Calu3 (cell line): Measurements from ENCODE around the gene MYH6. TPM values are rescaled to one million over a fixed set of nuclear protein-coding genes. Genes with fewer than 3 reads are reported as not detected.

Experiments used
- BruUV-seq: library from RNA; stranded (reverse); fragments of 400-500 nt; replicated peaks from 2 replicates; lab custom pipeline; 2021; lab: Mats Ljungman, UMichigan
- CTCF ChIA-PET: fragments of 300-600 bp; sonication (Branson Sonifier 250); formaldehyde crosslinking; loops from one replicate; lab custom pipeline; 2022; ENCODE audit warnings: antibody characterized with exemption; lab: Charles Lee
- DNase-seq: peaks from one replicate; pipeline ENCODE4 v3.0.0; 2022
- H3K27ac Mint-ChIP-seq: one replicate; pipeline ENCODE4 v1.8.0; 2022; ENCODE audit warnings: mixed read lengths; ENCODE audit not compliant: unreplicated experiment
- H3K27me3 Mint-ChIP-seq: one replicate; pipeline ENCODE4 v1.8.0; 2022; ENCODE audit warnings: mixed read lengths; ENCODE audit not compliant: unreplicated experiment
- H3K36me3 Mint-ChIP-seq: one replicate; pipeline ENCODE4 v1.8.0; 2022; ENCODE audit warnings: mild to moderate bottlenecking, moderate library complexity, mixed read lengths; ENCODE audit not compliant: insufficient read depth, unreplicated experiment
- H3K4me1 Mint-ChIP-seq: one replicate; pipeline ENCODE4 v1.8.0; 2022; ENCODE audit warnings: mild to moderate bottlenecking, low read depth, mixed read lengths; ENCODE audit not compliant: unreplicated experiment
- H3K4me3 Mint-ChIP-seq: one replicate; pipeline ENCODE4 v1.8.0; 2022; ENCODE audit warnings: mild to moderate bottlenecking, low read depth, moderate library complexity, mixed read lengths; ENCODE audit not compliant: unreplicated experiment
- H3K9me3 Mint-ChIP-seq: one replicate; pipeline ENCODE4 v1.8.0; 2022; ENCODE audit warnings: low read depth, mixed read lengths; ENCODE audit not compliant: unreplicated experiment
- CTCF ChIP-seq: fragments of 200-600 bp; IDR thresholded peaks from one replicate; pipeline ENCODE4 v1.8.0; 2022; ENCODE audit warnings: antibody characterized with exemption; ENCODE audit not compliant: unreplicated experiment
- intact Hi-C: fragments of 100-400 bp; cut with micrococcal nuclease; formaldehyde crosslinking; loops from one replicate; pipeline ENCODE4 v1.10.0; 2022; ENCODE audit not compliant: unreplicated experiment
- total RNA-seq: library from RNA; stranded (reverse); gene quantifications from 2 replicates; pipeline ENCODE4 v1.2.3, GENCODE V29; 2022

Gene MYH6
- total RNA-seq, 1 experiment from 2014 or later, result not detected

- no peak for TF ChIP-seq CTCF
- Mint-ChIP-seq H3K27ac (no peak overlapping the region), H3K4me3 (no peak overlapping the region), H3K9me3 (no peaks in the 10 kb centered on the region), H3K4me1 (no peaks in the 10 kb centered on the region), H3K36me3 (no peaks in the 10 kb centered on the region), H3K27me3 (peaks cover 88% of the 10 kb centered on the region)
- no peak for DNase-seq
- CTCF ChIA-PET, result no interaction called here
- intact Hi-C loops, result no loop called here
- no TSS peak for BruUV-seq
These were observed 37.9 kb downstream of the MYH6 start for GRCh38 chr14:23370221-23370620.

GRCh38 chr14:23366426-23366921 lies 41.6 kb downstream of the MYH6 start:
- intact Hi-C loops, result no loop called here
- no peak overlapping the region for H3K4me3 Mint-ChIP-seq

GRCh38 chr14:23365732-23366425 lies 42.2 kb downstream of the MYH6 start:
- DNase-seq, result no peak
- no peaks in the 10 kb centered on the region for H3K4me1 Mint-ChIP-seq
- H3K9me3 Mint-ChIP-seq, result no peaks in the 10 kb centered on the region
- no peaks in the 10 kb centered on the region for H3K36me3 Mint-ChIP-seq
- CTCF ChIA-PET, result no interaction called here
- no peak for TF ChIP-seq CTCF
- no TSS peak for BruUV-seq
- no peak overlapping the region for H3K4me3 Mint-ChIP-seq
- H3K27ac Mint-ChIP-seq, result no peak overlapping the region
- peaks cover 92% of the 10 kb centered on the region for H3K27me3 Mint-ChIP-seq
- intact Hi-C loops, result no loop called here

More at GRCh38 chr14:23366426-23366921, 41.6 kb downstream of the MYH6 start:
- no peaks in the 10 kb centered on the region for H3K36me3 Mint-ChIP-seq
- TF ChIP-seq CTCF, result no peak
- no peaks in the 10 kb centered on the region for H3K9me3 Mint-ChIP-seq
- H3K4me1 Mint-ChIP-seq, result no peaks in the 10 kb centered on the region
- BruUV-seq, result no TSS peak
- no peak overlapping the region for H3K27ac Mint-ChIP-seq
- CTCF ChIA-PET, result no interaction called here
- no peak for DNase-seq
- peaks cover 92% of the 10 kb centered on the region for H3K27me3 Mint-ChIP-seq

GRCh38 chr14:23365036-23365731 lies 42.9 kb downstream of the MYH6 start, which contains the start of gene EFS:
Gene EFS, minus strand, starts transcription at chr14:23365172. Its CDS starts 147 bp downstream, at chr14:23365025.
- H3K27ac Mint-ChIP-seq, result no peak within 1 kb of the TSS
- H3K9me3 Mint-ChIP-seq, result no peaks in the 10 kb centered on the region
- BruUV-seq, result no TSS peak
- H3K27me3 Mint-ChIP-seq, result peaks cover 92% of the 10 kb centered on the region
- DNase-seq, result peak; percentile 43
- no peak for TF ChIP-seq CTCF
- no peaks in the 10 kb centered on the region for H3K4me1 Mint-ChIP-seq
- CTCF ChIA-PET, result no interaction called here
- H3K36me3 Mint-ChIP-seq, result no peaks in the 10 kb centered on the region
- H3K4me3 Mint-ChIP-seq, result peak within 1 kb of the TSS; percentile 40
- intact Hi-C loops, result no loop called here
